NOMO-1 treated with dmso at 0.1 percent for 144 hours (cell line): ENCODE results near the gene OPN3.

ENCODE experiments used
- DNase-seq: peaks from one replicate; lab custom pipeline; 2025; ENCODE audit not compliant: unreplicated experiment; lab: John Stamatoyannopoulos, UW

The OPN3 gene

DNA sequence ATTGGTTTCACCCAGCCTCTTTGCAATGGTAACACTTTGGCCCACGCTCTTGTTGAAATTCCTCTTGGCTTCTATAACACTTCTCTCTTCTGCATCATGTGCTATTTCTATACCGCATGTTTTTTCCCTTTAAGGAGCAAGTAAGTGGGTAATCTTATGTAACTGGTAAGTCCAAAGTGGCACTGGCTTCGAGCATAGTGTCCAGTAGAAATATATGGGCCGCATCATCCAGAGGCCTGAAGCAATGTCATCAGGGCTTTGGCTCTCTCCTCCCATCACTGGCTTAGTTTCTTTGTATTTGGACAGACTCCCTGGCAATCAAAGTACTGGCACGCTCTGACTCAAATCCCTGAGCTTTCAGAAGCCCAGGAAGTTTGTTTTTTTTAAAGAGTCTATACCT lies 17.5 kb downstream of the OPN3 start:
- no peak for DNase-seq

DNA sequence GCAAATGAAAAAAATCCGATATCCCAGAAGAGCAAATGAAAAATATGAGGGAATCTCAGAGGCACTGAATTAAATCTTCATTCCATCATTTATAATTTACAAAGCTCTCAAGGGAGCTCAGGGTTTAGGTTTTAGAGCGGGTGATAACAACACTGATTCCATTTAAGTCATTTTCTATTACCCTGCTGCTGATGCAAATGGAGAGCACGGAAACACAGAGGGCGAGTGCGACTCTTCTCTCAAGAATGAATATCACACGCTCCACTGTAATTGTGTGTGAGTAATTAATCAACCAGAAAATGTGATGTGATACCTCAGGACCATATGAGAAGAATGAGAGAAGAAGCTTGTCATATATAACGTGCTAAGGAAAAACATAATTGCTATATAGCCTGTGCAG lies 22.7 kb downstream of the OPN3 start:
- no peak for DNase-seq

DNA sequence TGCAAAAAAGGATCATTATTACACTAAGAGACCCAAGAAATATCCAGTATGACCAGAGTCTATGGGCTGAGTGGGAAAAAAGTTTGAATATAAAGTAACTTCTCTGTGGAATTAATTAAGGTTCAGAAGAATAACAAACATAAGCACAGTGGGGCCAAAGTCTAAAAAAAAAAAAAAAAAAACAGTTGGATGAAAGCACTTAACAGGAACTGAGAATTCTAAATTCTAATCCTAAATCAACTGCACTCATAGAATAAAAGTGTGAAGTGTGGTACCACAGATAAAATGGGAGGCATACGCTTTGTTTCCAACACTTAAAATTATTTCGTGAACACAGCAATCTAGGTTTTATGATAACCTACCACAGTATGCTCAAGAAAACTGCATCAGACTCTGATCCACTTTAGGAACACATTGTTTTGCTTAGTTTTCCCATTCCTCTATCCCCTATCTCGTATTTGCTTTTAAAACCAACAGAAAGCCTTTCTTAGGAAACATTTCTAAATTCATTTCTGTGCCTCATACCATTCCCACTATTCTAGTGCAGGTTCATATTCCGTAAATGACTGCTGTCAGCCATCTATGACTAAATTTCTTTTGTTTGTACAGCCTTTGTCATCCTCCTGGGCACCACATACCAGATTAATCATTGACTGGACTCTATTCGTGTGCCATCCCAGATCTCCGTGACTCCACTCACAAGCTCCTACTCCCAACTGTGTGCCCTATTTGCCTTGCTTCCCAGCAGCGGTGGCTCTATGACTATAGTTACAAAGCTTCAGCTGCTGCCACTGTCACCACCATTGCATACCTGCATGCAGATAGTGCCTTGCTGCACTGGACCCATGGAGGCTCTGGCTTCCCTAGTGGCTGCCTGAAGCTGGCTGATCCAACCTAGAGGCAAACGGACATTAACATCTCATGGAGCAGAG lies 24.9 kb downstream of the OPN3 start:
- no peak for DNase-seq

DNA sequence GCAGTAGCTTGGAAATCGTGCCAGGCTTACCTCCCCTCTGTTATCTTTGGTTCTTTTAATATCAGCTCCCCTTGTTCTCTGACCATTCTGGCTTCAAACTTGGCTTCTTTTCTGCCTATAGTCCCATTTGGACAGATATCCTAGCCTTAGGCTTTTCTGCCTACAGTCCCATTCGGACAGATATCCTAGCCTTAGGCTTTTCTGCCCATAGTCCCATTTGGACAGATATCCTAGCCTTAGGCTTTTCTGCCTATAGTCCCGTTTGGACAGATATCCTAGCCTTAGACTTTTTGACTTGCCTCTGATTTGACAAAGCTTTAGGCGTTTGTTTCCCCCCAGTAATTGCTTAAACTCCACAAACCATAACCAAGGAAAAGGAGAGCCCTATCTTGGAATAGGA lies 25.6 kb downstream of the OPN3 start:
- DNase-seq = no peak

DNA sequence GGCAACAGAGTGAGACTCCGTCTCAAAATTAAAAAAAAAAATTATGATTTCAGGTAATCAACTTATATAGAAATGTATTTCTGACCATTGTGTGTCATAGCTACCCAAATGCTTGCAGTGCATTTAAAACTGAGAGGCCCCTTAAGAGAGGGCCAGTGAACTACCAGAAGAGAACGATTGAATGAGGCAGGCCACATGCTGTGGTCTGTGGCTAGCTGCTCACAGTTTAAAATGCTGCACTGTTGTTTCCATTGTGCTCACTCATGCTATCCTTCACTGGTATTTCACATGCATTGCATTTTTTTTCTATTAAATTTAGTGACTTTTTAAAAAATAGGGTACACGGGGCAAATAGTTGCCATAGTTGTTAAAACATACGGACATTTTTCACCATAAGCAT lies 26.0 kb downstream of the OPN3 start:
- DNase-seq = no peak

DNA sequence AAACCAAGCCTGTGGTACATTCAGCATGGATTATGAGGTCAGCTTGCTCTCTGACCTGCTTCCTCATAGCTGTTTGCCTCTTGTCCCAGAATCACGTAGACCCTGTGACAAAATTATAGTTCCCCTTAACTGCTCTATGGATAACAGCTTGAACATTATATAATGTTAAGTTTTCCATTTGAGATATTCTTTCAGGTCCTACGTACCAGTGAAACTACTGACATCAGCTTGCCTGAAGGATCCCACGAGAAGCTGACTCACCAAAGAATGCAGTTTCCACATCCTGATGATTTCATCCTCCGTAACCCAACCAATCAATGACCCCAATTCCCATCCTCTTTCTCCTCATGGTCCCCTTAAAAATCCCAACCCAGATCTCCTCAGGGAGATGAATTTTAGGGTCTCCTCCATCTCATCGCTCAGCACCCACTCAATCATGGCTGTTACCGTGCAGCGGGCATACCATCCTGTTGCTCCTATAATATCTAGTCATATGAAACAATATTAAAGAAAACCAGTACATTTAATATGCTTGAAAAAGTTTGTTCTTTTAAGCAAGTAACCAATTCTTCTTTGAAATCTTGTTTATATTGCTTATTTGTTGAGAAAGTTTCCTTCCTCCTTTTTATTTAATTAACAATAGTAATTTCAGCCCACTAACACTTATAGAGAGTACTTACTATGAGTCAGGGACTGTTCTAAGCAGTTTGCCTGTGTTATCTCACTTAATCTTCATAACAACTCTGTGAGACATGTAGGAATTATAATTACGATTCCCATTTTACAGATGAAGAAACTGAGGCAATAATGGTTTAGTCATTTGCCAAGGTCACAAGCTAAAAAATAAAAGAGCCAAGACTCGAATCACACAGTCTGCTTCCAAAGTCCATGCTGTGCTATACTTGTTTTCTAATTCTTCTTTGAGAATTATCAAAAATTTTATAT lies 27.4 kb downstream of the OPN3 start:
- DNase-seq = no peak

DNA sequence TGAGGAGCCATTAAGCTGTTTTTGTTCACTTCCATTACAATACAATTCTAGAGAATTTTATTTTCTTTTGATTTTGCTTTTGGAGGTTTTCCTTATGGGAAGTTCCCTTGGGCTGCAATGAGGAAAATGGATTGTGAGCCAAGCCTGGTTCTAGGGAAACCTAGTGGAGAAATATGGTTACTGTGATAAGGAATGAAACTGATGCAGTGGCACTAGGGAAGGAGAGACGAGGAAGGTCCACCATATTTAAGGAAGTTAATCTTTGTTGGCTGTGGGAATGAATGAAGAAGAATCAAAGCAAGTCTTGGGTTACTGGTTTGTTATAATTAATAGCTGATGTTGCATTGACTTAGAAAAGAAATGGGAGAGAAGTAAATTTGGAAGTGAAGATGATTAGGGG lies 28.4 kb downstream of the OPN3 start:
- no peak for DNase-seq

DNA sequence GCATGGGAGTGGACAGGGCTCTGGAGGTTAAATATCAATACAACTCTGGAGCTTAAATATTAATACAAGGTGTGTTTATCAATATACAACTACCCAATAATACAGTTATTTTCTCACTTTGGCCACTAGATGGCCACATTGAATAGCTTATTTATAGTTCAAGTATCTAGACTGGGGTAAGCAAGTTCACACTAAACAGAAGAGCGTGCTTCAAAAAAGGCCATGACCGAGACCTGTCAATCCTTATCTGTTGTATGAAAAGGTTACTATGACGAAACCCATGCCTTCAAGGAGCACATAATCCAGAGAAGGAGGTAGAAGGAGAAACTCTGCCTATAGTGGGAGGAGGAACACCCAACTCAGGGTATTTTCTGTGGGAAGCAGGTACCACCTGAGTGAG lies 29.1 kb downstream of the OPN3 start:
- peak; percentile 9 for DNase-seq

DNA sequence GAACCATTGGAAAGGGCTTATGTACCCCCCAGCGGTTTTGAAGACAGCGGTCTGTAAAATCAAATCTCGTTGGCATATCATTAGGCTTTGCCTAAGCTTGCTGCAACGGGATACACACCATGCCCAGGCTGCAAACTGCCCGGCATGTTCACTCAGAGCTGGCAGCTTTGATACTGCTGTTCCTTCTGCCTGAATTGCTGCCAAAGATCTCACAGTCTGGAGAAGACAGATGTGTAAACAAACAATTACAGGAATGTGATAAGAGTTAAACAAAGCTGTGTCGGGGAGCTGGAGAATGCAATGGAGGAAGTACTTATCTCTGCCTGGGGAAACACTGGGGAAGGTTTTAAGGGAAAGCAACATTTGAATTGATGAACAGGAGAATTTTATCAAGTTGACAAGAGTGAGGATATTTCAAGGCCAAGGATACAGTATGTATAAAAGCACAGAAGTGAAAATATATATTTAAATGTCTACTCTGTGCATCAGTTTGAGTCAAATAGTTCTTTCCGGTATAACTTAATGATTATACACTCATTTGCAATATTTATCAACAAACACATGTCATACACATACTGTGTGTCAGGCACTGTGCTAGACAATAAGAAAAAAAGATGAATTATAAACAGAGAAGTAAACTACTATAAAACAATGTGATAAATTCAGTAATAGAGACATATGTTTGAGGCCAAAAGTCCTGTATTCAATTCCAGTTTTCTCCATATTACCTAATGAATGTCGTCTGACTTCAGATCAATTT lies 29.9 kb downstream of the OPN3 start:
- no peak for DNase-seq

DNA sequence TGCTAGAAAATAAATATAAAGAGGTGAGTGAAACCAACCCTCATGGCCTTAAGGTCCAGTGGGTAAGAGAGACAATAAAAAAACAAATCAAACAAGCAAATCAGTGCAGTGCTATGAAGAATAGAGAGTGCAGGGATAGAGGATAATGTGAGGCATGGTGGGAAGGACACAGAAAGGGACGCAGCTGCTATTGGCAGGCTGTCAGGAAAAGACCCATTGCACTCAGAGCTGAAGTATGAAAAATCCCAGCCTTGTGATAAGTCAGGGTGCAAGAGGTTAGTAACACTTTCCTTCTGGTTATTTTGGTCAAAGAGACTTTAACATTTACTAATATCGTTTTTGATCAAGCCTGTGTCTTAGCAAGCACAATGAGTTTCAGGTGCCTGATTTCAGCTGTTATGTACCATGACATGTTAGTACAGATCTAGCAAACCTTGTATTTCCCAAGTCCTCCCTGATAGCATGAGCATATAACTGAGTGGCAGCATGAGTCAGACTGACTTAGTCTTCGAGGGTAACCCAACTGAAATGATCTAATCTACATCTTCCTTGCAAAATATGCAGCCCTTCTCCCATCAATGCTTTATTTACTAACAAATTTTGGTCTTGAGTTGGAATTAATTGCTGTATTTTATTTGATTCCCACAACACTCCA lies 31.7 kb downstream of the OPN3 start:
- no peak for DNase-seq

DNA sequence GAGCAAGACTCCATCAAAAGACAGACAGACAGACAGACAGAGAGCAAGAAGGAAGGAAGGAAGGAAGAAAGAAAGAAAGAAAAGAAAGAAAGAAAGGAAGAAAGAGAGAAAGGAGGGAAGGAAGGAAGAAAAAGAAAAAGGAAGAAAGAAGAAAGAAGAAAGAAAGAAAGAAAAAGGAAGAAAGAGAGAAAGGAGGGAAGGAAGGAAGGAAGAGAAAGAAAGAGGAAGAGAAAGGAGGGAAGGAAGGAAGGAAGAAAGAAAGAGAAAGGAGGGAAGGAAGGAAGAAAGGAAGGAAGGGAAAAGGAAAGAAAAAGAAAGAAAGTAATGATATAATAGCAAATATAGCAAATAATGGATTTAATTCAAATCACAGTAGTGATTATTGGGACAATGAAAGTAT lies 32.7 kb downstream of the OPN3 start:
- DNase-seq = no peak

DNA sequence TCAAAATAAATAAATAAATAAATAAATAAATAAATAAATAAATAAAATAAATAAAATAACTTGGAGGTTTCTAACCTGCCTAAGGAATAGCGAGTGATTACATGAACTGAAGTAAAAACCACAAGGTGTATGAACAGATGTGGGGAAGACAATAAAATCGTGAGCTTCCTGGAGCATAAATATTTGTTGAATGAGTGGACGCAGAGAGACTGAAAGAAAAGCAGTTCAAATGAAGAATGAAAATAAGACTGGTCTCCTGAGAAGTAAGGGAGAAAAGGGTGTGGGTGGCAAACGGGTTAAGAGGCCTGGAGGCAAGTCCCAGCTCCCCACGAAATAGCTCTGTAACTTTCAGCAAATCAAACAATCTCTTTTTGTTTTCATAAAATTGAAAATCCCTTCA lies 33.6 kb downstream of the OPN3 start:
- no peak for DNase-seq

DNA sequence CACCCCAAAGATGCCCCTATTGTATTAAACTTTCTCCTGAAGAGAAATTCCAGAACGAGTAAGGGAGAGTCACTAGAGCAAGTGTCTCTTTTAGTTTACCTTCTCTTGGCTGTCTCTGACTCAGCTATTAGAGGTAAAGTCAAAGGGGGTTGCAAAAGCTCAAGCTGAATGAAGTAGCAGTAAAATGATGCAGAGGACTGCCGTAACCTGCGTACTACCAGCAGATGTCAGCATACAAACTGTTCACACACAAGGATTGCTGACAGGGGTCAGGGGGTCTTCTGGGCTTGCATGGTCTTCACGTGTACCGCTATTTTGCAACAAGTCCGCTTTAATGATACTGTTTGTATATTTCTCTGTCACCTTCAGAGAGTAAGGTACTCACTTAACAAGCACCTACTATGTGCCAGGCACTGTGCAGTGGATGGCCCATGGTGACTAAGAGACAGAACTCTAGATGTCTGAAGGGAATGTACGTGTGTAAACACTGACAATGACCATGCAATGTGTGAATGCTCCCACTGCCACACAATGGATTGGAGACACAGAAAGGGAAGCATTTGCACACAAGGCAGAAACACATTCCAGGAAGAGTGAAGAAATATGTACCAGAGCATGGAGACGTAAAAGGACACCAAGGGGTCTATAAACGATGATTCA lies 34.9 kb downstream of the OPN3 start:
- no peak for DNase-seq

DNA sequence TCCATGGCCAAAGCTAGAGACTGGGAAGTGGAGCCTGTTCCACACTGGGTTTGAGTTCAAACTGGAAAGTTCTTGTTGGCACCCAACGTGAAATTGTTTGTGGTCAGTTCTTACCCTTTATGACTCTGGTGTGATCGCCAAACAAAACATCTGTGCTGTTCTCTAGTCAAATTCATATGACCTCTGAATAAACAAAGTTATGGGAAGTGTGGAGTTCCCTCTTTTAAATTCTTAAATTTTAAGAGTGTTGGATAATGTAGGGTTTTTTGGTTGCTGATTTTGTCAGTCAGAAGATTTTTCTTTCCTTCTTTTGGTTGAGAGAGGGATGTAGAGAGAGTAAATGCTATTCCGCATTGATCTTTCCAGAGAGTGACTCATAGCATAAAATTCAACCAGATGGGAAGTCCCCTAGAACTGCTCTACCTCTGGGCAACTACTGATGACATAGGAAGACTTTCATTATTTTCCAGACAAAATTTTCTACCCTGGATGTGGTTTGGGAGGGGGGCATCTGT lies 36.4 kb downstream of the OPN3 start:
- DNase-seq = no peak

DNA sequence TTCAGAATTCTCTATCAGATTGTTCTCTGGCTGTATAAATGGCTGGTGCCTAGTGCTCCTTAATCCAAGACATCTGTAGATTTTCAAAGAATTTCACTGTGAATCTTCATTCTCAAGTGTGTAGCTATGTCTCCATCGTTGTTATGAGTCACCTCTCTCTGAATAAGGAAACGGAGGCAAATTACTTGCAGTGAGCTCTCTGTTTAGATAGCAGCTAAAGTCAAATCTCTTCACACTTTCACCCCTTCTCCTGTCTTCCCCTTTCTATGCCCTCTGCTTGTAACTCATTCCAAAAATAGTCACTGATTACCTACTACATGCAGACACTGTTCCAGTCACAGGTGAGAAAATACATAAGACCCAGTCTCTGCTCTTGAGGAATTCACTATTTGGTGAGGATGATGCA lies 39.7 kb downstream of the OPN3 start:
- DNase-seq = peak; percentile 9

DNA sequence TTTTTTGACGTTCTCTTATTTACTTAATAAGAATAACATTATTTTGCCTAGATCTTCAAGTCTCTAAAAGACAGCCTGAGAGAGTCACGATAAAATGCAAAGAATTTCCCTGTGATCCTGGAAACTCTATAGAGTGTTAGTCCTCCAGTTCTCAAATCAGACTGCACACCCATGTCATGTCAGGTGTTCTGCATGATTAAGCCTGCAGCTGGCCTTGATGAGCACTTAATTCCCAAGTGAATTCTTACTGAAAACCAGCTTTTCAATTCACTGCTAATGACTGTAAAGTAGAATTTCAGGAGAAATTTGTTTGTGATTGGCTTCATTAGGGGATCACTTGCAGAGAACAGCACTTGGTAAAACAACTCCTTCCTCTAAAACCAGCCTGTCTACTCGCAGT lies 41.9 kb downstream of the OPN3 start:
- DNase-seq = no peak

DNA sequence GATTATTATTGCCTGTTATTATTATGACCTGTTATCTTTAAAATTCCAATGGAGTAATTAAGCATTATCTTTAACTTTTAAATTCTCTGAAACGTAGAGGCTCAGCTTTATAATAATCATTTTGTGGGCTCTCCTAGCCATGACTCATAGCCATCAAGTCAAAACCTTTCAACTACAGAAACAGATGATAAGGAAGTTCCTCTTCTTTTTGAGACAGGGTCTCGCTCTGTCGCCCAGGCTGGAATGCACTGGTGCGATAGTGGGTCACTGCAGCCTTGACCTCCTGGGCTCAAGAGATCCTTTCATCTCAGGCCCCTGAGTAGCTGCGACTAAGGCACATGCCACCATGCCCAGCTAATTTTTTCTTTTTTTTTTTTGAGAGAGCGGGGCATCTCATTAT lies 43.5 kb downstream of the OPN3 start:
- no peak for DNase-seq

DNA sequence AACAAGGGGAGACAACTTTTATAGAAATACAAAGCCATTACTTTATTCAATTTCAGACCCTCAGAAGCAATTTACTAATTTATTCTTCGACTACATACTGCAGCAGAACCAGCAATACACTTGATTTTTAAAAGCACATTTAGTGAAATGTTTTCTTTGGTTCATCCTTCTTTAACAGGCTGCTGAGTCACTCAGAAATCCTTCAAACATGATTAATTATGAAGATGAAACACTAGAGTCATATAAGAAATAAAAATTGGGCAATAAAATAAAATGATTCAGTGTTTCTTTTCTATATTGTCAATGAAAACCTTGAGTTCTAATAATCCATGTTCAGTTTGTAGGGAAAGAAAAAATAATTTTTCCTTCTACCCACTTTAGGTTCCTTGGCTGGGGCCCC lies 47.0 kb downstream of the OPN3 start:
- no peak for DNase-seq

DNA sequence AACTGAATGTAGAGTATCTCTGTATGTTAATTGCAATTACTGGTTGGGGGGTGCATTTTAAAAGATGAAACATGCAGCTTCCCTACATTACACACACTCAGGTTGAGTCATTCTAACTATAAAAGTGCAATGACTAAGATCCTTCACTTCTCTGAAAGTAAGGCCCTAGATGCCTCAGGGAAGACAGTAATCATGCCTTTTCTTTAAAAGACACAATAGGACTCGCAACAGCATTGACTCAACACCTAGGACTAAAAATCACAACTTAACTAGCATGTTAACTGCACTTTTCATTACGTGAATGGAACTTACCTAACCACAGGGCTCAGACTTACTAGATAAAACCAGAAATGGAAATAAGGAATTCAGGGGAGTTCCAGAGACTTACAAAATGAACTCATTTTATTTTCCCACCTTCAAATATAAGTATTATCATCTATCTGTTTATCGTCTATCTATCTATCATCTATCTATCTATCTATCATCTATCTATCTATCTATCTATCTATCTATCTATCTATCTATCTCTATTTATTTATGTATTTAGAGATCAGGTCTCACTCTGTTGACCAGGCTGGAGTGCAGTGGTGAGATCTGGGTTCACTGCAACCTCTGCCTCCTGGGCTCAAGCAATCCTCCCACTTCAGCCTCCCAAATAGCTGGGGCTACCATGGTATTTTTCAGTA lies 47.8 kb downstream of the OPN3 start:
- DNase-seq = peak; percentile 39
